Cerebellar cortex (tissue), 1 donor: ENCODE results near the gene ZRANB3.
"Not testable (repeated sequence)": the region's sequence is repeated elsewhere in the genome, so short reads cannot be mapped to it uniquely, and the experiment has no call there.

Experiments used
- DNase-seq: peaks from one replicate; pipeline ENCODE4 v3.0.0-alpha.2; 2015; ENCODE audit warnings: low spot score

Gene ZRANB3

DNA sequence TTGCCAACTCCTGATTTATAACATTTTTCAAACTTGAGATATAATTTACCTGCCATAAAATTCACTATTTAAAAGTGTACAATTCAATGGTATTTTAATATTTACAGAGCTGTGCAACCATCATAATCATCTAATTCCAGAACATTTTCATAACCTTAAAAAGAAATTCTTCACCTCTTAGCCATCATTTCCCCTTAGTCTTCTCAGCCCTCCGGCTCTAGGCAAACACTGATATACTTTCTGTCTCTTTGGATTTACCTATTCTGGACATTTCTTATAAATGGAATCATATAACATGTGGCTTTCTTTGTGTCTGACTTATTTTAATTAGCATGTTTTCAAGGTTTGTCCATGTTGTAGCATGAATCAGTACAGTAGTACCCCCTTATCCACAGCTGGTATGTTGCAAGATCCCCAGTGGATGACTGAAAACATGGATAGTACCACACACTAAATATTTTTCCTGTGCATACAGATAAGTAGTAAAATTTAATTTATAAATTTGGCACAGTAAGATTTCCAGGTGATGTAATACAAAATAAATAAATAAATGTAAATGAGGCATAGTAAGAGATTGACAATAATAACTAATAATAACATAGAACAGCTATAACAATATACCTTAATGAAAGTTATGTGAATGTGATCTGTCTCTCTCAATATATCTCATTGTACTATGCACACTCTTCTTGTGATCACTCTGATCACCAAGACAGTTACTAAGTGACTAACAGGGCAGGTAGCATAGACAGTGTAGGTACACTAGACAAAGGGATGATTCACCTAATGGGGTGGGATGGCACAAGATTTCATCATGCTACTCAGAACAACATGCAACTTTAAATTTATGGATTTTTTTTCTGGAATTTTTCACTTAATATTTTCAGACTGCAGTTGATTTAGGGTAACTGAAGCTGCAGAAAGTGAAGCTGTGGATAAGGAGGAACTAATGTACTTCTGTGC lies 405.8 kb downstream of the ZRANB3 start:
- DNase-seq = no peak

- DNase-seq = not testable (repeated sequence)
Observed at GRCh38 chr2:135121658-135122039, 409.4 kb downstream of the ZRANB3 start.

DNA sequence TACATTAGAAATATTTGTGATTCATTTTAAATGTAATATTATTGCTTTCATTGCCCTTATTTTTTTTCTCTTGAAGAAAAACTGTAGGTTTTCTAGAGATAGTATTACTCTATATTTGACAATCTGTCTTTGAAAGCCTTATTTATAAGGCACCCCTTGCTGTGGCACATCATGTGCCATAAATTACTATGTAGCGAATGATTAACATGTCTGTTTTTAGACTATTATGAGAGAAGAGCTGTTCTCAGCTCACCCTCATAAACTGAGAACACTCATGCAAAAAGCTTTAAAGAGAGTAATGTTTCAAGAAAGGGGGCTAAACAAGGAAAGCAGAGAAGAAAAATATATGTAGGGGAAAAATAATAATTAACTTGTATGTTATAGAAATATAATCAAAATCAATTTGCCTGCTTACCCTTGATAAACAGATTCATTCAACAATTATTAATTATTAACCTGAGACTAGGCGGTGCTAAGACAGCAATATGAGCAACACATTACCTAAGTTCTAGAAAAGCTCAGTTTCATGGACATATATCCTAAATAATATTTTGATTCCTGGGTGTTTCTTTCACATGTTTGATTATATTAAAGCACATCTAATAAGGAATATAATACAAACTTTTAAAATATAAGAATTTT lies 409.9 kb downstream of the ZRANB3 start:
- DNase-seq = no peak

- DNase-seq = no peak
Observed at GRCh38 chr2:135119582-135119981, 411.4 kb downstream of the ZRANB3 start.

DNA sequence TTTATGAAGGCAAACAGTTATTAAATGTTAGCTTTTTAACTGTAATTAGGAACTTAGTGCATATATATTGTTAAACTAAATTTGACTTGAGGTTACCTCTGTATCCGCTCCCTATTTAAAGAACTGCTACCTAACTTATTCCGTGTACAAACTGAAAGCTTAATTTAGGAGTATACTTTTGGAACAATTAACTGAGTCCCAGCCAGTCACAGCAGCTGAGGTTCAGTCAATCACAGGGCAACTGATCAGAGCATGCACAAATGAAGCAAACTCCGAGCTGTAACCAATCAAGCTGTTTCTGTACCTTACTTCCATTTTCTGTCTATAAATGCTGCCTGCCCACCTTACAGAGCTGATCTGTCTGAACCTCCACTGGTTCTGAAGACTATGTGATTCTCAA lies 417.7 kb downstream of the ZRANB3 start:
- no peak for DNase-seq

DNA sequence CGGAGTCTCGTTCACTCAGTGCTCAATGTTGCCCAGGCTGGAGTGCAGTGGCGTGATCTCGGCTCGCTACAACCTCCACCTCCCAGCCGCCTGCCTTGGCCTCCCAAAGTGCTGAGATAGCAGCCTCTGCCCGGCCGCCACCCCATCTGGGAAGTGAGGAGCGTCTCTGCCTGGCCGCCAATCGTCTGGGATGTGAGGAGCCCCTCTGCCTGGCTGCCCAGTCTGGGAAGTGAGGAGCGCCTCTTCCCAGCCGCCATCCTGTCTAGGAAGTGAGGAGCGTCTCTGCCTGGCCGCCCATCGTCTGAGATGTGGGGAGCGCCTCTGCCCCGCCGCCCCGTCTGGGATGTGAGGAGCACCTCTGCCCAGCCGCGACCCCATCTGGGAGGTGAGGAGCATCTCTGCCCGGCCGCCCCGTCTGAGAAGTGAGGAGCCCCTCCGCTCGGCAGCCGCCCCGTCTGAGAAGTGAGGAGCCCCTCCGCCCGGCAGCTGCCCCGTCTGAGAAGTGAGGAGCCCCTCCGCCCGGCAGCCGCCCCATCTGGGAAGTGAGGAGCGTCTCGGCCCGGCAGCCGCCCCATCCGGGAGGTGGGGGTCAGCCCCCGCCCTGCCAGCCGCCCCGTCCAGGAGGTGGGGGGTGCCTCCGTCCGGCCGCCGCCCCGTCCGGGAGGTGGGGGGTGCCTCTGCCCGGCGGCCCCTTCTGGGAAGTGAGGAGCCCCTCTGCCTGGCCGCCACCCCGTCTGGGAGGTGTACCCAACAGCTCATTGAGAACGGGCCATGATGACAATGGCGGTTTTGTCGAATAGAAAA lies 425.3 kb downstream of the ZRANB3 start:
- not testable (repeated sequence) for DNase-seq

- no peak for DNase-seq
Observed at GRCh38 chr2:135103843-135104242, 427.2 kb downstream of the ZRANB3 start.

DNA sequence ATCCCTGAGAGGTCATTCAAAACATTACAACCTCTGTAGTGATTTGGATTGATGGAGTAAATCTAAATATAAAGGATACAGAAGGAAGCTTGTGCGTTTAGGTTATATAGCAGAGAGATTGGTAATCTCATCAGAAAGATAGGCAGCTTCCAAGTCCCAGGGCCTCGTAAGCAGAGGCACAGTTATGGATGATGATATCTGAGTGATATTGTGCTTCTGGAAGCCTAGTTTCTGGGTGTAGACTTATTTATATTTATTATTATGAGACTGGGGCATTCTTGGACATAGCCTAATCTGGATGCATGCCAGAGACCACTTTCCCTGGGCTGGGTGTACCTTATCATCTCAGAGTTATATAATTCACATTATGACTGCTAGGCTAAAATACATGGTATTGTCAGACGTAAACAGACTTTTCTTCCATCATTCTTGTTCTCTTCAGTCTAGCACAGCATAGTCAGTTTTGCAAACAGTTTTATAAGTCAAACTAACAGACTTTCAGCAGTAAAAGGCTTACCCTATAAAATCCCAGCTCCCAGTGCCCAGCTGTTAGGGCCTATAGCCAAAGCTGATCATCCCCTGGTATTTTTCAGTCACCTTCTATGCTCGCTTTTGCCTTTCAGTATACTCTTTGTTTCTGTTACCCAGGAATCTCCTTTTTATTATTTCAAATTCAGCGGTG lies 431.1 kb downstream of the ZRANB3 start:
- no peak for DNase-seq

- DNase-seq = no peak
Observed at GRCh38 chr2:135097532-135098231, 433.3 kb downstream of the ZRANB3 start.

- DNase-seq = no peak
Observed at GRCh38 chr2:135096665-135097446, 434.2 kb downstream of the ZRANB3 start.

DNA sequence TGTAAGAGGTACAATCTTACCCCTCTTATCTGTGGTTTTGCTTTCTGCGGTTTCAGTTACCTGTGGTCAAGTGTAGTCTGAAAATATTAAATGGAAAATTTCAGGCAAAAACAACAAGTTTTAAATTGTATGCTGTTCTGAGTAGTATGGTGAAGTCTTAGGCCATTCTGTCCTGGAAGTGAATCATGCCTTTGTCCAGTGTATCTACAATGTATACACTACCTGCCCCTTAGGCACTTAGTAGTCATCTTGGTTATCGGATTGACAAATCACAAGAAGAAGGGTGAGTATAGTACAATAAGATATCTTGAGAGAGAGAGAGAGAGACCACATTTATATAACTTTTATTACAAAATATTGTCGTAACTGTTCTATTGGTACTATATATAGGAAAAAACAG lies 435.4 kb downstream of the ZRANB3 start:
- DNase-seq = no peak

- DNase-seq = no peak
Observed at GRCh38 chr2:135094508-135094907, 436.5 kb downstream of the ZRANB3 start.

- no peak for DNase-seq
Observed at GRCh38 chr2:135093670-135094330, 437.2 kb downstream of the ZRANB3 start.

DNA sequence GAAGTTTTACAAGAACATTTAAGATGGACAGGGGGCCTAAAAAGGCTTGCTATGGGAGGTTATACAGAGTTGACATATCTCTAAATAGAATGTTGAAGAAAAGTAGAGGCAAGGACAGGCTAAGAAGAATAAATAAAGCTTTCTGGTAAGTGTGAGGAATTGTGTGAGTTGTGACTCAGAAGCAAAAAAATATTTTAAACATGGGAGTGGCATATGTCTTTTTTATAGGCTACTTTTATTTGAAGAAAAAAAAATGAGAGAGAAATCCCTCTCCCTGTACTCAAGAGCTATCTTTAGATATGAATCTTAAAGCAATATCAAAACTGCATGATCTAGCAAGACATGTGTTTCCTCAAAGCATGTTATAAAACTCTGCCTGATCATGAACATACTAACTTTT lies 437.8 kb downstream of the ZRANB3 start:
- no peak for DNase-seq

DNA sequence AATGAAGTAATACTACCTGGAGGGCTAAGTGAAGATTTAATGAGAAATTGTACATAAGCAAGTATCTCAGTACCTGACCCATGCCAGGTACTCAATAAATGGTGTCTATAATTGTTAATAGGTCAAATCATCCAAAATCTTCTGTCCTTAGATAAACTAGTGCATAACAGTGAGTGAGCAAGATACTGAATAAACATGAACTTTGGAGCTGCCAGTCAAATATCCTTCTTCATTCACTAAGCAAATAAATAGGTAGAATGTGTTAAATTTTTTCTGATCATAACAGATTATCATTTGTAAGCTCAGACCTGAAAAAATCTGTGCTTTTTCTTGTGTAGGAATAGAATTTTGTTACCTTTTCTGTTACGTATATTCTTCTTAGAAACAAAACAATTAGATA lies 439.3 kb downstream of the ZRANB3 start:
- no peak for DNase-seq

- DNase-seq = not testable (repeated sequence)
Observed at GRCh38 chr2:135089597-135089996, 441.4 kb downstream of the ZRANB3 start.
